GM12878 (cell line): ENCODE results near the gene AQP2. TPM values are rescaled to one million over a fixed set of nuclear protein-coding genes. Genes with fewer than 3 reads are reported as not detected.

Experiments used
- ATAC-seq: fragments of 200-7000 bp; cut with Tn5 transposase; 3 replicates; pipeline ENCODE4 v1.9.1; 2020; ENCODE audit warnings: mild to moderate bottlenecking, moderate library complexity
- BruUV-seq: library from RNA; stranded (reverse); fragments of 400-500 nt; replicated peaks from 2 replicates; lab custom pipeline; 2021; lab: Mats Ljungman, UMichigan
- CTCF ChIA-PET: fragments of 300-600 bp; sonication (Branson Sonifier 250); formaldehyde crosslinking; extraction: SDS; loops from one replicate; lab custom pipeline; 2021; ENCODE audit warnings: inconsistent platforms; lab: Yijun Ruan, JAX
- POLR2A ChIA-PET: fragments of 350-600 bp; formaldehyde crosslinking; extraction: SDS; loops from one replicate; lab custom pipeline; 2021; ENCODE audit warnings: inconsistent platforms; lab: Charles Lee
- RAD21 ChIA-PET: fragments of 300-600 bp; sonication (Branson Sonifier 250); formaldehyde crosslinking; loops from one replicate; lab custom pipeline; 2023; ENCODE audit warnings: antibody characterized with exemption; ENCODE audit not compliant: unreplicated experiment; lab: Charles Lee
- SMC1A ChIA-PET: fragments of 300-600 bp; sonication (Branson Sonifier 250); formaldehyde crosslinking; loops from one replicate; lab custom pipeline; 2023; ENCODE audit not compliant: unreplicated experiment, uncharacterized antibody; lab: Charles Lee
- DNase-seq: peaks from one replicate; pipeline ENCODE4 v3.0.0-alpha.2; 2011; ENCODE audit warnings: low read depth, low spot score
- FAIRE-seq: peaks from 3 replicates; lab custom pipeline; 2011; peaks lifted over from hg19 to GRCh38; lab: Jason Lieb, UNC
- H2AFZ ChIP-seq: 2 replicates; pipeline ENCODE4 v1.6.0; 2011; ENCODE audit warnings: low read depth, low read length, control low read depth; ENCODE audit not compliant: control insufficient read depth
- H3K27ac ChIP-seq: 2 replicates; pipeline ENCODE4 v1.5.1; 2011; ENCODE audit warnings: control low read depth; ENCODE audit not compliant: control insufficient read depth, insufficient read depth
- H3K27me3 ChIP-seq, 2 experiments: replicated peaks in 1 of 2; 2 replicates each; pipeline versions ENCODE4 v1.6.0 to v1.6.1; 2011; ENCODE audit warnings: low read length in 1 of 2; ENCODE audit not compliant: control insufficient read depth in 2 of 2, insufficient read depth in 2 of 2
- H3K36me3 ChIP-seq, 2 experiments: 2 replicates each; pipeline ENCODE4 v1.5.1; 2011; ENCODE audit warnings: low read length in 1 of 2; ENCODE audit not compliant: control insufficient read depth in 2 of 2, insufficient read depth in 2 of 2
- H3K4me1 ChIP-seq: 2 replicates; pipeline ENCODE4 v1.6.1; 2011; ENCODE audit warnings: mild to moderate bottlenecking, low read length, moderate library complexity, mixed read lengths; ENCODE audit not compliant: control insufficient read depth, insufficient read depth
- H3K4me2 ChIP-seq: 2 replicates; pipeline ENCODE4 v1.6.0; 2011; ENCODE audit warnings: control low read depth; ENCODE audit not compliant: control insufficient read depth, insufficient read depth
- H3K4me3 ChIP-seq: fragments of 200-600 bp; sonication (generic); 2 replicates; pipeline ENCODE4 v1.5.1; 2016
- H3K79me2 ChIP-seq: 2 replicates; pipeline ENCODE4 v1.6.0; 2011; ENCODE audit warnings: low read length; ENCODE audit not compliant: control insufficient read depth, insufficient read depth
- H3K9ac ChIP-seq: 2 replicates; pipeline ENCODE4 v1.8.0; 2011; ENCODE audit warnings: low read length, control low read depth, mixed read lengths; ENCODE audit not compliant: control insufficient read depth, insufficient read depth
- H3K9me3 ChIP-seq: replicated peaks from 3 replicates; pipeline ENCODE4 v1.5.1; 2011; ENCODE audit warnings: mild to moderate bottlenecking, low read length; ENCODE audit not compliant: control insufficient read depth, insufficient read depth
- H4K20me1 ChIP-seq: 2 replicates; pipeline ENCODE4 v1.6.0; 2011; ENCODE audit not compliant: control insufficient read depth, insufficient read depth
- MXI1 ChIP-seq: fragments of 150-350 bp; IDR thresholded peaks from 2 replicates; pipeline ENCODE4 v1.6.1; 2011; ENCODE audit warnings: low read depth, mild to moderate bottlenecking, inconsistent platforms, low read length, improper control_type of control experiment
- WGBS: methylation state at CpG from one replicate; pipeline ENCODE4 v1.1.6; 2016; ENCODE audit warnings: low lambda C conversion rate; ENCODE audit not compliant: insufficient replicate concordance, insufficient coverage; ENCODE audit errors: missing lambda C conversion rate; 5-methylcytosine and 5-hydroxymethylcytosine counted together
- in situ Hi-C: fragments of 300-500 bp; cut with MboI; formaldehyde crosslinking; loops from 9 replicates; pipeline ENCODE4 v1.14.3; 2018; ENCODE audit warnings: mixed read lengths
- intact Hi-C: fragments of 100-400 bp; cut with micrococcal nuclease; formaldehyde crosslinking; loops from one replicate; pipeline ENCODE4 v1.14.2; 2022; ENCODE audit not compliant: unreplicated experiment
- polyA plus RNA-seq, 11 experiments: library from polyadenylated mRNA; depleted of rRNA in 4 of 11; unstranded in 6 of 11; stranded (reverse) in 5 of 11; fragments of >200 nt; fragmentation: Nextera tagmentation in 4 of 11; fragmentation: Illumina TruSeq in 1 of 11; extraction: Ambion mirVana in 4 of 11; extraction: Trizol in 1 of 11; gene quantifications; 1 replicate in 1 of 11; 2 replicates in 10 of 11; pipeline versions ENCODE4 v1.2.1 to v1.2.3, GENCODE V29; 2011 to 2016; ENCODE audit warnings: inconsistent platforms in 2 of 11, missing spikeins in 2 of 11, low read depth in 1 of 11
- total RNA-seq, 4 experiments: library from RNA; depleted of rRNA in 3 of 4; stranded (reverse); fragments of >200 nt in 3 of 4; fragmentation: Illumina TruSeq in 1 of 4; extraction: Trizol in 1 of 4; gene quantifications; 2 replicates each; pipeline versions ENCODE4 v1.2.1 to v1.2.3, GENCODE V29; 2013 to 2021
- TF ChIP-seq, protein P1 (sequence below): fragments of 450-650 bp; IDR thresholded peaks from 2 replicates; pipeline ENCODE4 v1.6.1; 2017; ENCODE audit warnings: mild to moderate bottlenecking
- TF ChIP-seq, protein P2 (sequence below): IDR thresholded peaks from 2 replicates; pipeline ENCODE4 v1.6.1; 2011; ENCODE audit warnings: borderline replicate concordance, low read depth, mild to moderate bottlenecking, moderate library complexity, mixed read lengths, low read length; ENCODE audit not compliant: insufficient read depth; ENCODE audit errors: extremely low read length

AQP2 gene
- total and polyA plus RNA-seq, 10 of the 15 experiments (the other 5 are each of a cell fraction or from before 2014, with no cell fraction given) = not detected

DNA sequence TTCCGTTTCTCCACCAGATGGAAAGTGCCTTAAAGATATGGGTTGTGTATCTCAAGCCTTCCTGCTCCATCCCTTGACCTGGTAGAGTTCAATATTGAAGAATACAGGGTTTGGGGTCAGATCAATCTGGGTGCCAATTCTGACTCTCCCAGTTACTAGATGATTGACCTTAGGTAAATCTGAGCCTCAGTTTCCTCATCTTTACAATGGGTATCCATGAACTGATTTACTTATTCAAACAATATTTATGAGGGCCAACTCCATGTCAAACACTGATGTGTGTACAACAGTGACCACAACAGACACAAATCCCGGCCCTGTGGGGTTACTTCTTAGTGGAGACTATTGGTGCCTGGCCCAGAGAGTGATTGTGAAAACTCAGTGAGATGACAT, 39.3 kb upstream of the AQP2 start:
- ATAC-seq (no peak), DNase-seq (no peak), FAIRE-seq (no peak)
- ChIA-PET POLR2A (no interaction called here), SMC1A (no interaction called here), RAD21 (no interaction called here)
- no peak overlapping the region for H2AFZ ChIP-seq
- intact Hi-C loops = no loop called here
- no peaks in the 10 kb centered on the region for H4K20me1 ChIP-seq
- BruUV-seq = no TSS peak
- no peak overlapping the region for H3K4me3 ChIP-seq
- no peaks in the 10 kb centered on the region for H3K79me2 ChIP-seq
- no peaks in the 10 kb centered on the region for H3K4me1 ChIP-seq
- H3K9ac ChIP-seq = no peak overlapping the region
- H3K36me3 ChIP-seq = no peaks in the 10 kb centered on the region
- in situ Hi-C loops = no loop called here
- TF ChIP-seq, protein P1, sequence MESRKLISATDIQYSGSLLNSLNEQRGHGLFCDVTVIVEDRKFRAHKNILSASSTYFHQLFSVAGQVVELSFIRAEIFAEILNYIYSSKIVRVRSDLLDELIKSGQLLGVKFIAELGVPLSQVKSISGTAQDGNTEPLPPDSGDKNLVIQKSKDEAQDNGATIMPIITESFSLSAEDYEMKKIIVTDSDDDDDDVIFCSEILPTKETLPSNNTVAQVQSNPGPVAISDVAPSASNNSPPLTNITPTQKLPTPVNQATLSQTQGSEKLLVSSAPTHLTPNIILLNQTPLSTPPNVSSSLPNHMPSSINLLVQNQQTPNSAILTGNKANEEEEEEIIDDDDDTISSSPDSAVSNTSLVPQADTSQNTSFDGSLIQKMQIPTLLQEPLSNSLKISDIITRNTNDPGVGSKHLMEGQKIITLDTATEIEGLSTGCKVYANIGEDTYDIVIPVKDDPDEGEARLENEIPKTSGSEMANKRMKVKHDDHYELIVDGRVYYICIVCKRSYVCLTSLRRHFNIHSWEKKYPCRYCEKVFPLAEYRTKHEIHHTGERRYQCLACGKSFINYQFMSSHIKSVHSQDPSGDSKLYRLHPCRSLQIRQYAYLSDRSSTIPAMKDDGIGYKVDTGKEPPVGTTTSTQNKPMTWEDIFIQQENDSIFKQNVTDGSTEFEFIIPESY = no peak
- TF ChIP-seq, protein P2, sequence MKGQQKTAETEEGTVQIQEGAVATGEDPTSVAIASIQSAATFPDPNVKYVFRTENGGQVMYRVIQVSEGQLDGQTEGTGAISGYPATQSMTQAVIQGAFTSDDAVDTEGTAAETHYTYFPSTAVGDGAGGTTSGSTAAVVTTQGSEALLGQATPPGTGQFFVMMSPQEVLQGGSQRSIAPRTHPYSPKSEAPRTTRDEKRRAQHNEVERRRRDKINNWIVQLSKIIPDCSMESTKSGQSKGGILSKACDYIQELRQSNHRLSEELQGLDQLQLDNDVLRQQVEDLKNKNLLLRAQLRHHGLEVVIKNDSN = no peak
- TF ChIP-seq MXI1 = no peak
- TF ChIP-seq, all 136 proteins: peak for 0
- Histone ChIP-seq H3K27ac (no peak overlapping the region), H3K4me2 (no peak overlapping the region), H3K9me3 (no peaks in the 10 kb centered on the region), H3K27me3 (peaks cover 0 to 5% of the 10 kb centered on the region in 2 experiments; a peak in 1 of 4 replicates)
- CTCF ChIA-PET = no interaction called here
- WGBS = 6% methylated on average over 2 of the region's 2 CpGs
